ENCODE measurements around the gene CSTF1. TPM values are rescaled to one million over a fixed set of nuclear protein-coding genes. Genes with fewer than 3 reads are reported as not detected.

CSTF1 gene
- total RNA-seq, 1 donor from 2014 or later = 39.1 TPM

Other genes with a start within 250 kb of the CSTF1 start
- gene MC3R, start 143.9 kb upstream of the CSTF1 start, total RNA-seq = not detected in 2 replicates
- 26.0 and 31.9 TPM in 2 replicates for gene FAM210B, start 33.7 kb upstream of the CSTF1 start, total RNA-seq
- gene AURKA, start 430 bp upstream of the CSTF1 start, total RNA-seq = 12.4 and 66.3 TPM in 2 replicates
- gene CASS4, start 19.6 kb downstream of the CSTF1 start, total RNA-seq = 0.05 and 0.17 TPM in 2 replicates
- gene RTF2, start 76.0 kb downstream of the CSTF1 start, total RNA-seq = 93.9 and 98.7 TPM in 2 replicates
- gene FAM209A, start 132.1 kb downstream of the CSTF1 start, total RNA-seq = not detected in 2 replicates
- gene FAM209B, start 140.6 kb downstream of the CSTF1 start, total RNA-seq = 0.33 TPM in 1 of 2 replicates, not detected in the other
- not detected in 2 replicates for gene TFAP2C, start 236.7 kb downstream of the CSTF1 start, total RNA-seq